ENCODE data around the gene MITF.

Gene MITF

DNA sequence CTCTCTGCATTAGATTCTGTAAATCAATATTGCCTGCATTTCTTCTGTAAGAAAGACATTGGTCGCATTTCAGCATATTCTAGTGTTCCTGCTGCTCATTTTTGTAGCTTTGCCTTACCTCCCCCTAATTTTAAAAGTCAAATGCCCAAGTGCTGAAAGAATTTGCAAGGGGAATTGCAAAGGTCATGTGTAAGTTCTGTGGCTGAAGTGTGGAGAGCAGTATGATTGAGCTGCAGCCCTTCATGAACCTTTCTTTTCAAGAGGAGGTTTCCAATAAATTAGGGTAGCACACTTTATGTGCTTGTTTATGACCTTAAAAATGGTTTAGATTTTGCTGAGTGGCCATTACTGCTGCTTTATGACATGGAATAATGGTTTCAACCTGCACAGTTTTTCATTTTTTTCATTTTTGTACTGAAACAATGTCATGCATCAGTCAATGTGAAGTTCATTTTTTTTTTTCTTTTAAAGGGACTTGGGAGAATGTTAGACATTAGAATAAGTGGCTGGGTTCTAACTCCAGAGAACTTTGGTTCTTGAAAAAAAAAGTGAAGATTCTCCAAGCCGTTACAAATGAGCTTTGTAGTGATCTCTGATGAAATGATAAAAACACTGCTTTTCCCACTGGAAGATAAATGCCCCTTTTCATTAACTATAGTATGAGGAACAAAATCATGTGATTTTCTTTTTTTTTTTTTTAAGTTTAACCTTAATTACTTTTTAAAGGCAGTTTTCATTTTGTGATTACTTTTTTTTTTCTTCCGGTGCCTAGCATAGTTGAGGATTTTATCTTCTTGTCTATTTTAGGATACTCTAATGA lies 99.6 kb downstream of the MITF start:
- Histone ChIP-seq H3K4me3 (ENCODE audit: low read length) (no peak overlapping the region), H3K27me3 (ENCODE audit: control insufficient read depth, insufficient read depth, low read length) (no peaks in the 10 kb centered on the region), H3K4me1 (ENCODE audit: control insufficient read depth, insufficient read depth, low read length) (peaks cover 9% of the 10 kb centered on the region), H3K9ac (ENCODE audit: low read length) (no peak overlapping the region), H3K36me3 (ENCODE audit: control insufficient read depth, insufficient read depth, low read length) (no peaks in the 10 kb centered on the region), H3K27ac (ENCODE audit: low read depth, low read length) (no peak overlapping the region)

DNA sequence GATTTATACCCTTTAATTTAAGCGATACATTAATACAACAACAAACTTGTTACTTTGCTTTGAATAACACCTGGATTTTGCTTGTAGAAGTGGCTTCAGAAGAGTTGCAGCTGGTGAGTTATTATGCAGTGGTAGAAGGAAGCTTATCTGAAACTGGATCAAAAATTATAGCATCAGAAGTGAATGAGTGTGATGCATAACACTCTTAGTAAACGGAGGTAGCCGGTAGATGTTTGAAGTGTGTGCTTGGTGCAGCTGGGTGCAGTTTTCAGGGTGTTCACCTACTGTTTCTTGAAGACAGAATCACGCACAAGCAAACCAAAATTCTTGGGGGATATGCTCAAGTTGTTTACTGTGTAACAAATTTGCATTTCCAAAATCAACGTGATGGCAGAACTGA lies 103.1 kb downstream of the MITF start:
- H3K4me1 ChIP-seq (ENCODE audit: control insufficient read depth, insufficient read depth, low read length), result peaks cover 9% of the 10 kb centered on the region
- H3K36me3 ChIP-seq (ENCODE audit: control insufficient read depth, insufficient read depth, low read length), result no peaks in the 10 kb centered on the region
- no peaks in the 10 kb centered on the region for H3K27me3 ChIP-seq (ENCODE audit: control insufficient read depth, insufficient read depth, low read length)
- no peak overlapping the region for H3K9ac ChIP-seq (ENCODE audit: low read length)
- H3K4me3 ChIP-seq (ENCODE audit: low read length), result no peak overlapping the region
- no peak overlapping the region for H3K27ac ChIP-seq (ENCODE audit: low read depth, low read length)

DNA sequence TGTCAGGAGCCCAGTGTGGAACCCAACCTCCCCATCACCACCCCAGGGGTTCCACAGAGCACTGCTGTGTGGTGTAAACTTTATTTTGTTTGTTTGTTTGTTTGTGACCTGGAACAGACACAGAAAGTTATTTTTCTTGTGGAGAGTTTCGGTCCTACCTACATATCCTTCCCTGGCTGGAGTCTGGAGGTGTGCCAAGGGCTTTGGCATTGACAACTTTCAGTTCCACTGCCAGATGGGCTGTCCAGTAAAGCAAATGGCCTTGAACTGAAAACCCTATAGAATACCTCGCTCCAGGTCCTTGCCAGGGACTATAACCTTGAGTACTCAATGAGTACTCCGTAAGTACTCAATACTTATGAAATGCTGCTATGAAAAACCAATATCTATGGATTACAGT lies 103.5 kb downstream of the MITF start:
- Histone ChIP-seq H3K4me1 (ENCODE audit: control insufficient read depth, insufficient read depth, low read length) (peaks cover 7% of the 10 kb centered on the region), H3K4me3 (ENCODE audit: low read length) (no peak overlapping the region), H3K9ac (ENCODE audit: low read length) (no peak overlapping the region), H3K27me3 (ENCODE audit: control insufficient read depth, insufficient read depth, low read length) (no peaks in the 10 kb centered on the region), H3K36me3 (ENCODE audit: control insufficient read depth, insufficient read depth, low read length) (no peaks in the 10 kb centered on the region), H3K27ac (ENCODE audit: low read depth, low read length) (no peak overlapping the region)

DNA sequence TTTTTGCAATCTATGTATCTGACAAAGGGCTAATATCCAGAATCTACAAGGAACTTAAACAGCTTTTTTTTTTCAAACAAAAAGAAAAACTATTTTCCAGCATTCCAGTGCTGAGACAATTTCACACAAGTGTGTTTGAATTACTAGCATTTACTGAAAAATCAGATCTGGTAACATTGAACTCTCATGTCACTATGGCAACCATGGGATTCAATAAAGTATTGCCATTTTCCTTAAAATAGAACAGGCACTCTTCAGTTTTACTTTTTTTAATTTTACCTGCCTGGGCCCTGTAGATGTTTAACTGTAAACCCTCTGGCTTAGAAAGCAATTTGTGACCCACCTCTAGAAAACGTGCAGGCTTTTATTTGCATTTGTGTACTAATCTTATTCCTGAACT lies 105.4 kb downstream of the MITF start:
- Histone ChIP-seq H3K9ac (ENCODE audit: low read length) (no peak overlapping the region), H3K27ac (ENCODE audit: low read depth, low read length) (no peak overlapping the region), H3K4me1 (ENCODE audit: control insufficient read depth, insufficient read depth, low read length) (peaks cover 2% of the 10 kb centered on the region), H3K36me3 (ENCODE audit: control insufficient read depth, insufficient read depth, low read length) (no peaks in the 10 kb centered on the region), H3K27me3 (ENCODE audit: control insufficient read depth, insufficient read depth, low read length) (no peaks in the 10 kb centered on the region), H3K4me3 (ENCODE audit: low read length) (no peak overlapping the region)

DNA sequence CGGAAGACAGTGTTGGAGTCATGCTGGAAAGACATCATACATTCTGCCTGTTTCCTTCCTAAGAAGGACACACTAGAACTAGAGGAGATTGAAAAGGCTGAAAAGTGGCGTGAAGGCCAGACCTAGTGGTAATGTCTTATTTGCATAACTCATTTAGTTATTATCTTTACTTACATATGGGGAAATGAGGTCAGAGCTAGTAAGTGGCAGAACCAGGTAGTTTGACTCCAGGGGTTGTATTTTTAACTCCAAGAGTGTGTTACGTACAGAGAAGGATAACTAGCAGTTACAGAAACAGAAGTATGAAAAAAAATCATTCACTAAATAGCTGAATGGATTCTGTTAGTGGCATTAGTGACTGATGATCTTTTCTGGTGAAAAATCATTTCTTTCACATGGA lies 108.0 kb downstream of the MITF start:
- Histone ChIP-seq H3K9ac (ENCODE audit: low read length) (no peak overlapping the region), H3K4me3 (ENCODE audit: low read length) (no peak overlapping the region), H3K4me1 (ENCODE audit: control insufficient read depth, insufficient read depth, low read length) (peaks cover 7% of the 10 kb centered on the region), H3K36me3 (ENCODE audit: control insufficient read depth, insufficient read depth, low read length) (no peaks in the 10 kb centered on the region), H3K27ac (ENCODE audit: low read depth, low read length) (no peak overlapping the region), H3K27me3 (ENCODE audit: control insufficient read depth, insufficient read depth, low read length) (no peaks in the 10 kb centered on the region)

DNA sequence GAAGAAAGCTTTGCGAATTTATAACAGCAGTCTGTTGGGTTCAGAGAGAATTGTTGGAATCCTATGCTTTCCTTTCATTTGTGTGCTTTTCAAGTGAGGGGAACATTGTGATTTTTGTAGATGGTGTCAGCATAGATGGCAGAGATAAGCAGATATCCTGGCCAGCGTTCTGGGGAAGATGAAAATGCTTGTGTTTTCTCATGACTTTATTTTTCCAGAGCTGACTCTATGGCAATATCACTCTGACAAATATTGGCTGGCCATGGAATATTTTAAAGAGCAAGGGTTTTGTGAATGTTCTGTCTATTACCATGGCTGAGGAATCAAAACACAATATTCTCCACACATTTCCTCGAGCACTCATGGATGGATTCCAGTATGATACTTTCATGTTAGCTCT lies 108.8 kb downstream of the MITF start:
- Histone ChIP-seq H3K4me1 (ENCODE audit: control insufficient read depth, insufficient read depth, low read length) (peaks cover 7% of the 10 kb centered on the region), H3K27ac (ENCODE audit: low read depth, low read length) (peak overlapping the region; percentile 7), H3K36me3 (ENCODE audit: control insufficient read depth, insufficient read depth, low read length) (no peaks in the 10 kb centered on the region), H3K9ac (ENCODE audit: low read length) (no peak overlapping the region), H3K27me3 (ENCODE audit: control insufficient read depth, insufficient read depth, low read length) (no peaks in the 10 kb centered on the region), H3K4me3 (ENCODE audit: low read length) (no peak overlapping the region)

DNA sequence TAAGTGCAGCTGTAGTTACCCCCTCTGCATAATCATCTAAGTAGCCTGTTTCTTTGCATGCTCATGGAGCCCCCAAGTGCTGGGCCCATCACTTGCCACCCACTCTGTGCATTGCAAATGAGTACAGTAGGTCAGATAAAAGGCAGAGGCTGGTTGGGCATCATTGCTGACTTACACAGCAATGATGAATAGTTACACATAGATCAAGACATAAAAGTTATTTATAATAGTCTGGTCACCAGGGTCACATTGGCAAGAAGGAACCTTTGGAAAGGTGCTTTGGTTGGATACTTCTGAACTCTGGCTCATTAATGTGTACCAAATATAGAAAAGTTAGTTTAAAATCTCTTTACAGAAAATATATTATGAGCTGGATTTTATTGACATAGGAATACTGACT lies 111.6 kb downstream of the MITF start:
- Histone ChIP-seq H3K27ac (ENCODE audit: low read depth, low read length) (no peak overlapping the region), H3K4me1 (ENCODE audit: control insufficient read depth, insufficient read depth, low read length) (peaks cover 9% of the 10 kb centered on the region), H3K9ac (ENCODE audit: low read length) (no peak overlapping the region), H3K4me3 (ENCODE audit: low read length) (no peak overlapping the region), H3K36me3 (ENCODE audit: control insufficient read depth, insufficient read depth, low read length) (no peaks in the 10 kb centered on the region), H3K27me3 (ENCODE audit: control insufficient read depth, insufficient read depth, low read length) (no peaks in the 10 kb centered on the region)

DNA sequence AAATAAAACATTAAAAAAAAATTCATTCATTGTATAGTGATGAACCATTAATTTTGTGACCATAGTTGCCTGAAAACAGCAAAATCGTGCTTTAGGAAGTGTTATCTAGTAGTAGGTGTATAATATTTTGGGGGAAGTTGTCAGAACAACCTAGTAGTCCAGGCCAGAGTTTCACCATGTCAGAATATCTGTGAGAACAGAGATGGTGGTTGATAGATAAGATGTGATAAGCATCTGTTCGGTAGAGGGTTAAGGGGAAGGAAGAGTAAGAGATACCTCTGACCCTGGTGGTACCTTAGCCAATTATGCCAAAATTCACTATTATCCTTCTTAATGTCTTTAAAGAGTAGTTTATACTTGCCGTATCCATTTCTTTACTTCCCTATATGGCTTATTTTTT lies 113.8 kb downstream of the MITF start:
- Histone ChIP-seq H3K4me1 (ENCODE audit: control insufficient read depth, insufficient read depth, low read length) (peaks cover 11% of the 10 kb centered on the region), H3K9ac (ENCODE audit: low read length) (no peak overlapping the region), H3K4me3 (ENCODE audit: low read length) (no peak overlapping the region), H3K27me3 (ENCODE audit: control insufficient read depth, insufficient read depth, low read length) (no peaks in the 10 kb centered on the region), H3K36me3 (ENCODE audit: control insufficient read depth, insufficient read depth, low read length) (no peaks in the 10 kb centered on the region), H3K27ac (ENCODE audit: low read depth, low read length) (no peak overlapping the region)

DNA sequence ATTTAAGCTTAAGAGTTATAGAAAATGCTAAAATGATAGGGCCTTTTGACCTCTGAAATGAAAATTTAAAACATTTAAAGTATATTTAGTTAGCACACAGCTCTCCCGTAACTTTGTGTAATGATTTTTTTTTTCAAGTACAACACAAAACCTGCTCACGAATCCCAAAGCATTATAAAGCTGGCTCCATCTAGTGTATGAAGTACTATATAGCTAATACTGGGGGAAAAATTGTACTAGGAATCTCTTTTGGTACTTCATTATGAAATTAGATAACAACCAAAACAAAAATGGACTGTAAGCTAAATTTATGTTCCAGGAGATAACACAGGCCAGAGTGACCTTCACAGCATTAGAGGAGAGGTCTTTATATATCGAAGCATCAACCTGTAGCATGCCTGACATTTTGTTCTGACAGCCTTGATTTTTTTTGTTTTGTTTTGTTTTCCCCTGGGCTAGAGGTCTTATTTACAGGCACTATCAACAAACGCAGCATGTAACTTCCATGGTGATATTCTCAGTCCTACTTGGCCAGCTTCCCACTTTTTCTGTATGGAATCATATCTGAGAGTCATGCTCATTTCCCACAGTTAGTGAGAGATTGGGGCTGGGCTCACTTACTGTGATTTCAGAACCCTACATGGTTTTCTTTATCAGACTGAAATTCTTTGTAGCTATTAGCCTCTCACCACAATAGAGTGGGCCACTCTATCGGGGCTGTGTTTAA lies 116.3 kb downstream of the MITF start:
- Histone ChIP-seq H3K27ac (ENCODE audit: low read depth, low read length) (no peak overlapping the region), H3K4me1 (ENCODE audit: control insufficient read depth, insufficient read depth, low read length) (peaks cover 7% of the 10 kb centered on the region), H3K4me3 (ENCODE audit: low read length) (no peak overlapping the region), H3K27me3 (ENCODE audit: control insufficient read depth, insufficient read depth, low read length) (no peaks in the 10 kb centered on the region), H3K9ac (ENCODE audit: low read length) (no peak overlapping the region), H3K36me3 (ENCODE audit: control insufficient read depth, insufficient read depth, low read length) (no peaks in the 10 kb centered on the region)

DNA sequence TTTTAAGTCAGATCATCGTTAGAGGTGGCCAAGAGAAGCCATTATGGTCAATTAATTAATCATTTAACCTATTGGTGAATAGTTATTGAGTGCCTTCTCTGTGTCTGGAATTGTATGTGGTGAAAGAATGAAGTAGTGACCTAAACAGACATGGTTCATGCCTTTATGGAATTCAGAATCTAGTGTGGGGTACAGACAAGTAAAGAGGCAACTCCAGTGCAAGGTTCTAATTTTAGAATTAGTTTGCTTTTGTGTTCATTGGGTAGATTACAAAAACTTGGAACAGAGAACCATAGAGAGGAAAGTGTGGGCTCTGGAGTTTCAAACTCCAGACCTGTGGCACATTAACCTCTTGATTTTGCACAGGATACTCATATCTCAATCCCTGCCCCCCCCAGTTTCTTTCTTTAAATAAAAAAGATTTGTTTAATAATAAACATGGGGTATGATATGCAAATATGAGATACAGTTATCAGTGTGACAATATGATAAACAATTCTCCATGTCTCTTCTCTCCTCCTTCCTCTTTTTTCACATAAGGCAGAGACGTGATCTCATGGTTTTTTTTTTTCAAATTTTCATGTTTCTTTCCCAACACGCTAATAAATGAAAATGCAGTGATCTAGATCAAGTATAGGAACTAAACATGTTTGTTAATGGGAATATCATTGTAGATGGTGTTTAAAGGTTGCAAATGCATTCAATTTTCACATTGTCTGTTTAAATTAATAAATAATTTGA lies 117.9 kb downstream of the MITF start:
- no peak overlapping the region for H3K27ac ChIP-seq (ENCODE audit: low read depth, low read length)
- H3K4me3 ChIP-seq (ENCODE audit: low read length), result no peak overlapping the region
- H3K4me1 ChIP-seq (ENCODE audit: control insufficient read depth, insufficient read depth, low read length), result peaks cover 5% of the 10 kb centered on the region
- H3K27me3 ChIP-seq (ENCODE audit: control insufficient read depth, insufficient read depth, low read length), result no peaks in the 10 kb centered on the region
- no peaks in the 10 kb centered on the region for H3K36me3 ChIP-seq (ENCODE audit: control insufficient read depth, insufficient read depth, low read length)
- H3K9ac ChIP-seq (ENCODE audit: low read length), result no peak overlapping the region

DNA sequence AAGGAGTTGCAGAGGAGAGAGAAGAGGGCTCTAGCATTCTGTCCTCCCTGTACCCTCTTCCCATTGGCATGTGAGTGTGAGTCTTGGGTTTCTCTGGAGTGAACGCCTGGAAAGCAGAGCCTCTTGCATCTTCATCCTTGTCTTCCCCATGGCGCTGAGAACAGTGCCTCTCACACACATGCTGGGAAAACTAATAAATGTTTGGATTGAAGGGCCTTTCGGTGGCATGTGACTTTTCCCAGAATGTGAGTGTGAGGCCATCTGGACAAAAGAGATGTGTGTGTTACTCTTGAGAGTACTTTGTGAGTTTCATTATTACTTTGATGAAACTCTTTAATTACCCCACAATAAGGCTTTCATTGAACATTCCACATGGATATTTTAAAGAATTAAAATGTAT lies 122.3 kb downstream of the MITF start:
- Histone ChIP-seq H3K4me3 (ENCODE audit: low read length) (no peak overlapping the region), H3K27ac (ENCODE audit: low read depth, low read length) (no peak overlapping the region), H3K9ac (ENCODE audit: low read length) (no peak overlapping the region), H3K4me1 (ENCODE audit: control insufficient read depth, insufficient read depth, low read length) (peaks cover 16% of the 10 kb centered on the region), H3K36me3 (ENCODE audit: control insufficient read depth, insufficient read depth, low read length) (no peaks in the 10 kb centered on the region), H3K27me3 (ENCODE audit: control insufficient read depth, insufficient read depth, low read length) (no peaks in the 10 kb centered on the region)

DNA sequence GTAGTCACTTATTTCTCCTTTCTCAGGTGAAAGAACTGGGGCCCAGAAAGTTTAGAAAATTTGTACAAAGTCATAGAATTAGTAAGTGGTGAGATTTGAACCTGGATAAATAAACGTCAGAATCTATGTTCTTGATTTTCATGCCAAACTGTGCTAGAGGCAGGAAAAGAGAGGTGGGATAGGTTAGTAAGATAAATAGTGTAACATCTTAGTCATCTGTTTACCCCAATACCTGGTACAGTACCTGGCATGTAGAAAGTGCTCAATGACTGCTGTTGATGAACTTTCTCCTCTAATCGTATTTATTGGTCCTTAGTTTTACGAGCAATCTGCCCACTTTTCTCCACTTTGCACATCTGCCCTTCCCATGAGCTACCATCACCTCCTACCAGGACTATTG lies 124.9 kb downstream of the MITF start:
- H3K9ac ChIP-seq (ENCODE audit: low read length), result no peak overlapping the region
- no peaks in the 10 kb centered on the region for H3K36me3 ChIP-seq (ENCODE audit: control insufficient read depth, insufficient read depth, low read length)
- H3K4me1 ChIP-seq (ENCODE audit: control insufficient read depth, insufficient read depth, low read length), result peaks cover 22% of the 10 kb centered on the region
- no peak overlapping the region for H3K4me3 ChIP-seq (ENCODE audit: low read length)
- no peaks in the 10 kb centered on the region for H3K27me3 ChIP-seq (ENCODE audit: control insufficient read depth, insufficient read depth, low read length)
- H3K27ac ChIP-seq (ENCODE audit: low read depth, low read length), result no peak overlapping the region

Data from rectal smooth muscle tissue (tissue), 1 donor.